Left ventricle myocardium inferior (tissue), 1 donor: ENCODE measurements around the gene KCNMB2. TPM values are rescaled to one million over a fixed set of nuclear protein-coding genes. Genes with fewer than 3 reads are reported as not detected.

ENCODE experiments used
- DNase-seq: peaks from one replicate; pipeline ENCODE4 v3.0.0-alpha.2; 2020
- H3K27ac ChIP-seq: fragments of 200-600 bp; replicated peaks from 2 replicates; pipeline ENCODE4 v1.8.0; 2021
- H3K27me3 ChIP-seq: fragments of 200-600 bp; 2 replicates; pipeline ENCODE4 v1.8.0; 2021; ENCODE audit warnings: low read depth
- H3K36me3 ChIP-seq: fragments of 200-600 bp; 2 replicates; pipeline ENCODE4 v1.8.0; 2021
- H3K4me1 ChIP-seq: fragments of 200-600 bp; 2 replicates; pipeline ENCODE4 v1.8.0; 2021
- H3K4me3 ChIP-seq: fragments of 200-600 bp; 2 replicates; pipeline ENCODE4 v1.8.0; 2021; ENCODE audit warnings: mild to moderate bottlenecking, moderate library complexity
- H3K9me3 ChIP-seq: fragments of 200-600 bp; replicated peaks from 2 replicates; pipeline ENCODE4 v1.8.0; 2021
- intact Hi-C: fragments of 100-400 bp; cut with micrococcal nuclease; formaldehyde crosslinking; loops from one replicate; pipeline ENCODE4 v1.11.0; 2022
- long read RNA-seq: library from polyadenylated mRNA; unstranded; transcript quantifications from one replicate; pipeline ENCODE4 v2.0.0, GENCODE V29; 2021
- total RNA-seq: library from RNA; stranded (reverse); fragmentation: NEBNext Ultra II Directional; extraction: Animal tissue kit (Norgen Biotek cat#: 25700); gene quantifications from one replicate; pipeline ENCODE4 v1.2.1, GENCODE V29; 2021
- TF ChIP-seq, protein P1 (sequence below): fragments of 200-600 bp; IDR thresholded peaks from 2 replicates; pipeline ENCODE4 v1.8.0; 2021; ENCODE audit warnings: antibody characterized with exemption, mild to moderate bottlenecking, borderline replicate concordance
- donor health status: DM: no; HTN: yes; CAD: no; lungs with severe emphysema.

The KCNMB2 gene
- 2.1 TPM for total RNA-seq
- long read RNA-seq, result 0 reads

DNA sequence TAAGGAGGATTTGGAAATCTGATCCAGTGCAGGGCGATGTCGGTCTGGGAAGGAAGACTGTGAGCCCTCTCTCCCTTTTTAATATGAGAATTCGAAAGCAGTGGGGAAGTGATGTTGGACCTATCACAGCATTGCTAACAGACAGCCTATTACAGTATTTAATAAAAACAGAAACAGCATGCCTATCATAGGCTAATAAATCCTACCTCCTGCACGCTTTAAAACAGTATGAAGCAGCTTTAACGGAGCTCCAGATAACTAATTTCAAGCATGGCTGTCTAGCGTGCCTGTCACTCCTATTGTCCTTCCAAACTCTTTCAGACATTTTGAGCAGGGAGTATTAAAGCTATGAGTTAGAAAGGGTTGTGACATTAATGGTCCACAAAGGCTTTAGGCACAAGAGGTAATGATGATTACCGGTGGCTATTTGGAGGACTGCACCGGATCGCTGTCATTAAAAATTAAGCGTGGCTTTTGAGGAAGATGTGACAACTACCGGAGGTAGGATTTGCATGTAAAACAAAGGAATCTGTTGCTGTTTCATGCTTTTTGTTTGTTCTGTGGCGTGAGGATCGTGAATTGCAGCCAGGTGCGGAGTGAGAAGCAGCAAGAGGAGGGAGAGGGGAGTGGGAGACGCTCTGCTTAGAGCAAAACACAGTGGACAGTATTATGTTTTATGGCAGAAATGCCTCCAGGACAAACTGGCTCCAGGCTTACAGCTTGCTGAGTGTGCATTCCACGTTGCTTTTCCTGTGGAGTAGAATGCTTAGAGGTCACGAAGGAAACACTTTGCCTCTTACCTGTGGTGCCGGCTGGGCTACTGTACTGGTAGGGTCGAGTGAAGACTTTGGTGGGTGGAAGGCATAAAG lies at the start of gene KCNMB2:
KCNMB2 (plus strand) TSS at position 226 of the 869 bp plus-strand sequence.
- intact Hi-C loops, result no loop called here
- no peak for DNase-seq
- peak within 1 kb of the TSS; percentile 48 for H3K27ac ChIP-seq
- H3K36me3 ChIP-seq, result no peaks in the 10 kb centered on the region
- H3K27me3 ChIP-seq, result no peaks in the 10 kb centered on the region
- H3K9me3 ChIP-seq, result no peaks in the 10 kb centered on the region
- TF ChIP-seq, protein P1, sequence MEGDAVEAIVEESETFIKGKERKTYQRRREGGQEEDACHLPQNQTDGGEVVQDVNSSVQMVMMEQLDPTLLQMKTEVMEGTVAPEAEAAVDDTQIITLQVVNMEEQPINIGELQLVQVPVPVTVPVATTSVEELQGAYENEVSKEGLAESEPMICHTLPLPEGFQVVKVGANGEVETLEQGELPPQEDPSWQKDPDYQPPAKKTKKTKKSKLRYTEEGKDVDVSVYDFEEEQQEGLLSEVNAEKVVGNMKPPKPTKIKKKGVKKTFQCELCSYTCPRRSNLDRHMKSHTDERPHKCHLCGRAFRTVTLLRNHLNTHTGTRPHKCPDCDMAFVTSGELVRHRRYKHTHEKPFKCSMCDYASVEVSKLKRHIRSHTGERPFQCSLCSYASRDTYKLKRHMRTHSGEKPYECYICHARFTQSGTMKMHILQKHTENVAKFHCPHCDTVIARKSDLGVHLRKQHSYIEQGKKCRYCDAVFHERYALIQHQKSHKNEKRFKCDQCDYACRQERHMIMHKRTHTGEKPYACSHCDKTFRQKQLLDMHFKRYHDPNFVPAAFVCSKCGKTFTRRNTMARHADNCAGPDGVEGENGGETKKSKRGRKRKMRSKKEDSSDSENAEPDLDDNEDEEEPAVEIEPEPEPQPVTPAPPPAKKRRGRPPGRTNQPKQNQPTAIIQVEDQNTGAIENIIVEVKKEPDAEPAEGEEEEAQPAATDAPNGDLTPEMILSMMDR, result no peak
- peak within 1 kb of the TSS; percentile 67 for H3K4me3 ChIP-seq
- H3K4me1 ChIP-seq, result peaks cover 6% of the 10 kb centered on the region

DNA sequence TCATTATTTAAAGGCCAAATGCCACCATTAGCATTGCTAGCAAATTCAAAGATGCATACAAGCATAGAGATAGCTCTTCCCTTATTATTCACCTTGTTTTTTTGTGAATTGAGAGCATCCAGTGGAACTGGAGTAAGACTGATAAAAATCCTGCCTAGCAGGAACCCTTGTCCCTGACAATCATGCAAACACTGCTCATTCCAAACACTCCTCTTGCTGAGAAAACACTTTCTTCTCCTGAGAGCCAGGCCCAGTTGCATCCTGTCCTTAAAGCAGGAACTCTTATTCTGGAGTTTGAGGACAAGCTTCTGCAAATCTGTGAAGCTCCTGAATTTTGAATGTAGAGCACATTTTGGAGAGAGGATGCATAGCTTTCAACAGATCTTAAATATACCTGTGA lies 49.3 kb upstream of the KCNMB2 start:
- DNase-seq, result no peak
- H3K36me3 ChIP-seq, result no peaks in the 10 kb centered on the region
- H3K27me3 ChIP-seq, result no peaks in the 10 kb centered on the region
- intact Hi-C loops, result no loop called here
- no peak overlapping the region for H3K27ac ChIP-seq
- no peaks in the 10 kb centered on the region for H3K9me3 ChIP-seq
- no peaks in the 10 kb centered on the region for H3K4me1 ChIP-seq
- TF ChIP-seq, protein P1, result no peak
- no peak overlapping the region for H3K4me3 ChIP-seq

DNA sequence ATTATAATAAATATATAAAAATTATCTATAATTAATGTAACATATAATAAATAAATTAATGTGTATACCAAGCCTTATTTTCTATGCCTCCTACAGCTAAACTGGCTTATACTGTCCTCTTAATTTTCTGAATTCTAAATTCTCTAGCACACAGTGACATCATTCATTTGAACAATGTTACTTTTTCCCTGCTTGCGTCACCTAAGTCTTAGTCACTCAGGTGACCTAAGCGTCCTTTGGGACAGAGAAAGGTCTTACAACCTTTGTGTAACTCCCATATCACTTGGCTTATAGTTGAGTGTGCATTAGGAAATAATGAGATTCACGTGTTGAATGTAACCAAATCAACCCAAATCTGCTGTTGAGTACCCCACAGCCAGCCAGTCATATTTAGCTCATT lies 48.5 kb upstream of the KCNMB2 start:
- Histone ChIP-seq H3K4me1 (no peaks in the 10 kb centered on the region), H3K27me3 (no peaks in the 10 kb centered on the region), H3K36me3 (no peaks in the 10 kb centered on the region), H3K4me3 (no peak overlapping the region), H3K27ac (no peak overlapping the region), H3K9me3 (no peaks in the 10 kb centered on the region)
- DNase-seq, result no peak
- TF ChIP-seq, protein P1, result no peak
- intact Hi-C loops, result no loop called here

DNA sequence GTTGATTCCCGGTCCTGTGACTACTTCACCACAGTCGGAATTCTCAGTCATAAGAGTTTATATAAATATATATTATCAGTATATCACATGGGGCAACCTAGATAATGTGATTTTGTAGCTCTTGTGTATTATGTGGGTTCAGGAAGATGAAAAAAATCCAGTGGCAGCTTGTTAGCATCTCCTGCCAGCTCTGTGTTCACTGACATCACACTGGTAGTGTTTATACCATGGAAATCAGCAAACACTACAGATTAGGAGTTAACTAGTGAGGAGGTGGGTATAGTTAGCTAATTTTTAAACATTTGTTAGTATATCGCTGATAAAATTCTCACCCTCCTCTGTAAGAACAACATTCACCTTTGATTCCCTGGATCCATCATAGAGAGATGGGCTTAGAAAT lies 44.5 kb upstream of the KCNMB2 start:
- intact Hi-C loops, result no loop called here
- TF ChIP-seq, protein P1, result no peak

DNA sequence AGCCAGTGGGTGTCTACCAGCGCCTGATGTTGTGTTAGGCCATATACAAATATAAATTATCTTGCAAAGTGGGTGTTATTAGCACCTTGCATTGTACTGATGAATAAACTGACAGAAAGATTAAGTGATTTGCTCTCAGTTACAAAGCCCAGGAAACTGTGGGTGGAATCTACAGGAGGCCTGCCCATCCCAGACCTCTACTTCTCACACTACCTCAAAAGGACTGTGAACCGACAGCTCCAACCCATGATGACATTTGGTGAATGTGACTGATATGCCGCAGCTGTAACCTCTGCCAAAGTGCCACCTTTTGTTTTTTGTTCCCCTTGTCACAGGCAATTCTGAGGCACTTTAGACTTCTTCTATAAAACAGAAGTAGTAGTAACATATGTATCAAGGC lies 43.7 kb upstream of the KCNMB2 start:
- Histone ChIP-seq H3K4me3 (no peak overlapping the region), H3K4me1 (no peaks in the 10 kb centered on the region), H3K27ac (no peak overlapping the region), H3K36me3 (no peaks in the 10 kb centered on the region), H3K27me3 (no peaks in the 10 kb centered on the region), H3K9me3 (peaks cover 4% of the 10 kb centered on the region)
- intact Hi-C loops, result no loop called here
- no peak for DNase-seq
- TF ChIP-seq, protein P1, result no peak

More for the DNA sequence above, 44.5 kb upstream of the KCNMB2 start:
- Histone ChIP-seq H3K9me3 (peaks cover 4% of the 10 kb centered on the region), H3K36me3 (no peaks in the 10 kb centered on the region), H3K4me1 (no peaks in the 10 kb centered on the region), H3K27me3 (no peaks in the 10 kb centered on the region), H3K27ac (no peak overlapping the region), H3K4me3 (no peak overlapping the region)
- DNase-seq, result no peak
